ENCODE results near the gene PRKAG2.

- TF ChIP-seq, protein P1, sequence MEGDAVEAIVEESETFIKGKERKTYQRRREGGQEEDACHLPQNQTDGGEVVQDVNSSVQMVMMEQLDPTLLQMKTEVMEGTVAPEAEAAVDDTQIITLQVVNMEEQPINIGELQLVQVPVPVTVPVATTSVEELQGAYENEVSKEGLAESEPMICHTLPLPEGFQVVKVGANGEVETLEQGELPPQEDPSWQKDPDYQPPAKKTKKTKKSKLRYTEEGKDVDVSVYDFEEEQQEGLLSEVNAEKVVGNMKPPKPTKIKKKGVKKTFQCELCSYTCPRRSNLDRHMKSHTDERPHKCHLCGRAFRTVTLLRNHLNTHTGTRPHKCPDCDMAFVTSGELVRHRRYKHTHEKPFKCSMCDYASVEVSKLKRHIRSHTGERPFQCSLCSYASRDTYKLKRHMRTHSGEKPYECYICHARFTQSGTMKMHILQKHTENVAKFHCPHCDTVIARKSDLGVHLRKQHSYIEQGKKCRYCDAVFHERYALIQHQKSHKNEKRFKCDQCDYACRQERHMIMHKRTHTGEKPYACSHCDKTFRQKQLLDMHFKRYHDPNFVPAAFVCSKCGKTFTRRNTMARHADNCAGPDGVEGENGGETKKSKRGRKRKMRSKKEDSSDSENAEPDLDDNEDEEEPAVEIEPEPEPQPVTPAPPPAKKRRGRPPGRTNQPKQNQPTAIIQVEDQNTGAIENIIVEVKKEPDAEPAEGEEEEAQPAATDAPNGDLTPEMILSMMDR (IDR thresholded peaks at IDR 0.05): no peak
- no peak for TF ChIP-seq ZFX (IDR thresholded peaks at IDR 0.05; ENCODE audit: borderline replicate concordance)
These were observed 151.9 kb downstream of the PRKAG2 start for GRCh38 chr7:151724920-151725584.
